SK-N-SH (cell line): ENCODE data around the gene NLGN1. TPM values are rescaled to one million over a fixed set of nuclear protein-coding genes. Genes with fewer than 3 reads are reported as not detected.
A peak's percentile ranks its signal among the peaks of the same experiment; 100 is the strongest.

ENCODE experiments used
- CTCF ChIA-PET: fragments of 300-600, 350-600 bp; formaldehyde crosslinking; extraction: SDS; loops from one replicate; lab custom pipeline; 2021; lab: Yijun Ruan, JAX
- POLR2A ChIA-PET: fragments of 350-600 bp; sonication (Branson Sonifier 250); formaldehyde crosslinking; extraction: SDS; loops from one replicate; lab custom pipeline; 2020; ENCODE audit warnings: antibody characterized with exemption, inconsistent platforms; lab: Yijun Ruan, JAX
- DNase-seq: peaks from one replicate; pipeline ENCODE4 v3.0.0; 2012
- H2AFZ ChIP-seq: fragments of 200-600 bp; sonication (generic); 2 replicates; pipeline ENCODE4 v1.8.1; 2016; ENCODE audit warnings: antibody characterized with exemption, mild to moderate bottlenecking, low read depth
- H3F3A ChIP-seq: fragments of 200-600 bp; sonication (generic); replicated peaks from 2 replicates; pipeline ENCODE3; 2016; ENCODE audit warnings: antibody characterized with exemption, mild to moderate bottlenecking; ENCODE audit not compliant: insufficient read depth
- H3K27ac ChIP-seq, 2 experiments: fragments of 200-500 bp in 1 of 2; fragments of 200-600 bp in 1 of 2; sonication (Bioruptor generic) in 1 of 2; sonication (generic), shearing (Covaris generic) in 1 of 2; 2 replicates each; pipeline versions ENCODE4 v1.5.1 to v1.6.1; 2014 to 2016; ENCODE audit warnings: low read depth in 2 of 2, inconsistent platforms in 1 of 2, low read length in 1 of 2, mild to moderate bottlenecking in 1 of 2, mixed read lengths in 1 of 2
- H3K27me3 ChIP-seq: fragments of 200-600 bp; sonication (generic), shearing (Covaris generic); 2 replicates; pipeline ENCODE4 v1.6.1; 2016; ENCODE audit warnings: mixed run types; ENCODE audit not compliant: insufficient read depth
- H3K36me3 ChIP-seq, 2 experiments: fragments of 200-500 bp in 1 of 2; fragments of 200-600 bp in 1 of 2; sonication (Bioruptor generic) in 1 of 2; sonication (generic) in 1 of 2; replicated peaks in 1 of 2; 2 replicates each; pipeline versions ENCODE3 to v1.5.1; 2014 to 2016; ENCODE audit warnings: low read length in 1 of 2, mild to moderate bottlenecking in 1 of 2; ENCODE audit not compliant: insufficient read depth in 2 of 2, control insufficient read depth in 1 of 2
- H3K4me1 ChIP-seq, 2 experiments: fragments of 200-500 bp in 1 of 2; fragments of 200-600 bp in 1 of 2; sonication (Bioruptor generic) in 1 of 2; sonication (generic), shearing (Covaris generic) in 1 of 2; 2 replicates each; pipeline versions ENCODE4 v1.5.1 to v1.6.1; 2014 to 2016; ENCODE audit warnings: low read depth in 1 of 2, low read length in 1 of 2, mixed run types in 1 of 2; ENCODE audit not compliant: insufficient read depth in 2 of 2, control insufficient read depth in 1 of 2
- H3K4me2 ChIP-seq: fragments of 200-600 bp; sonication (generic), shearing (Covaris generic); 2 replicates; pipeline ENCODE4 v1.6.1; 2017; ENCODE audit warnings: mixed run types
- H3K4me3 ChIP-seq, 2 experiments: fragments of 200-500 bp in 1 of 2; fragments of 200-600 bp in 1 of 2; sonication (Bioruptor generic) in 1 of 2; sonication (generic), shearing (Covaris generic) in 1 of 2; 2 replicates each; pipeline versions ENCODE4 v1.5.1 to v1.8.1; 2014 to 2016; ENCODE audit warnings: low read depth in 2 of 2, inconsistent platforms in 1 of 2, low read length in 1 of 2, mild to moderate bottlenecking in 1 of 2, mixed read lengths in 1 of 2, moderate library complexity in 1 of 2
- H3K79me2 ChIP-seq: fragments of 200-600 bp; sonication (generic); 2 replicates; pipeline ENCODE4 v1.8.1; 2017; ENCODE audit warnings: mild to moderate bottlenecking; ENCODE audit not compliant: insufficient read depth
- H3K9ac ChIP-seq: fragments of 200-600 bp; sonication (generic); 2 replicates; pipeline ENCODE4 v1.6.1; 2017; ENCODE audit warnings: mixed run types
- H3K9me2 ChIP-seq: fragments of 200-600 bp; sonication (generic); 2 replicates; pipeline ENCODE4 v1.6.1; 2017; ENCODE audit warnings: mixed run types
- H3K9me3 ChIP-seq: fragments of 200-600 bp; sonication (generic); 2 replicates; pipeline ENCODE4 v1.6.1; 2017; ENCODE audit warnings: mixed run types, mild to moderate bottlenecking, moderate library complexity
- H4K20me1 ChIP-seq: fragments of 200-600 bp; sonication (generic); 2 replicates; pipeline ENCODE4 v1.6.1; 2017; ENCODE audit warnings: mild to moderate bottlenecking, mixed run types; ENCODE audit not compliant: insufficient read depth
- EP300 ChIP-seq, 2 experiments: IDR thresholded peaks; 2 replicates each; pipeline versions ENCODE4 v1.4.0 to v1.6.1; 2012; ENCODE audit warnings: borderline replicate concordance in 1 of 2, low read depth in 1 of 2, low read length in 1 of 2
- EZH2phosphoT487 ChIP-seq: fragments of 200-600 bp; sonication (generic); IDR thresholded peaks from 2 replicates; pipeline ENCODE4 v1.6.1; 2017; ENCODE audit warnings: low read depth, mixed run types, mild to moderate bottlenecking, antibody characterized with exemption, moderate library complexity, borderline replicate concordance
- FOXM1 ChIP-seq: IDR thresholded peaks from 2 replicates; pipeline ENCODE4 v1.4.0; 2012; ENCODE audit warnings: low read depth, mild to moderate bottlenecking
- IRF3 ChIP-seq: fragments of 150-350 bp; IDR thresholded peaks from 2 replicates; pipeline ENCODE4 v1.6.1; 2016; ENCODE audit warnings: mild to moderate bottlenecking, low read depth, low read length
- JUND ChIP-seq: IDR thresholded peaks from 2 replicates; pipeline ENCODE4 v1.4.0; 2012
- RAD21 ChIP-seq: IDR thresholded peaks from 2 replicates; pipeline ENCODE4 v1.6.1; 2012; ENCODE audit warnings: mild to moderate bottlenecking, low read length
- TAF1 ChIP-seq: IDR thresholded peaks from 2 replicates; pipeline ENCODE4 v1.6.1; 2012; ENCODE audit warnings: low read depth, mild to moderate bottlenecking, low read length, moderate library complexity, borderline replicate concordance
- TCF12 ChIP-seq: IDR thresholded peaks from 2 replicates; pipeline ENCODE4 v1.4.0; 2012
- TEAD4 ChIP-seq: IDR thresholded peaks from 2 replicates; pipeline ENCODE4 v1.4.0; 2012; ENCODE audit warnings: mild to moderate bottlenecking, borderline replicate concordance; ENCODE audit not compliant: insufficient read depth
- USF2 ChIP-seq: fragments of 150-350 bp; IDR thresholded peaks from 2 replicates; pipeline ENCODE4 v1.6.1; 2017; ENCODE audit warnings: antibody characterized with exemption, low read length, low read depth, borderline replicate concordance
- YY1 ChIP-seq: IDR thresholded peaks from 2 replicates; pipeline ENCODE4 v1.4.0; 2012; ENCODE audit warnings: low read depth, mild to moderate bottlenecking
- ZBTB33 ChIP-seq: IDR thresholded peaks from 2 replicates; pipeline ENCODE4 v1.4.0; 2012; ENCODE audit warnings: low read depth, borderline replicate concordance
- WGBS: methylation state at CpG from one replicate; pipeline ENCODE4 v1.1.6; 2017; ENCODE audit warnings: low lambda C conversion rate; 5-methylcytosine and 5-hydroxymethylcytosine counted together
- polyA plus RNA-seq, 3 experiments: library from polyadenylated mRNA; depleted of rRNA; stranded (reverse); fragments of >200 nt; gene quantifications; 2 replicates each; pipeline ENCODE4 v1.2.3, GENCODE V29; 2012
- TF ChIP-seq, protein P1 (sequence below): IDR thresholded peaks from 2 replicates; pipeline ENCODE4 v1.4.0; 2012; ENCODE audit warnings: low read depth

NLGN1 gene
- polyA plus RNA-seq, 1 of the 3 experiments (the other 2 are of a cell fraction) = 1.5 TPM

GRCh38 chr3:173750591-173750990 lies 353.0 kb downstream of the NLGN1 start:
- no peak overlapping the region for H3K4me2 ChIP-seq

DNA sequence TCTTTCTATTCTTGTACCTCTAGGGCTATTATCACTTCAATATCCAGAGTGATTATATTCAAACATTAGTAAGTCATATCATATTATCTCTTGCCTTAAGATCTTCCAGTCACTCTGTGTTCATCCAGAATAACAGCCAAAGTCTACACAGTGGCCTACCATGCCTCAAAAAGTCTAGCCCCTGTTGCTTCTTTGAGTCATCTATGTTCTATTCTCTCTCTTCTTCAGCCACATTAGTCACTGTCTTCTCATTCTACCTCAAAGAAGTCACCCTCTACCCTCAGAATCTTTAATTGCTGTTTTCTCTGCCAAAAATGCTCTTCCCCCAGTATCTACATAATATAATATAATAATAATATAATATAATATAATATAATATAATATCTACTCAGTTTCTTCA lies 356.0 kb downstream of the NLGN1 start:
- H3K4me2 ChIP-seq = no peak overlapping the region
- H3K27me3 ChIP-seq = no peaks in the 10 kb centered on the region
- H3K4me1 ChIP-seq = peaks cover 3 to 5% of the 10 kb centered on the region in 2 experiments; a peak in 3 of 4 replicates
- H3F3A ChIP-seq = peaks cover 6% of the 10 kb centered on the region
- no peaks in the 10 kb centered on the region for H3K79me2 ChIP-seq
- H3K4me3 ChIP-seq = no peak overlapping the region
- no peaks in the 10 kb centered on the region for H4K20me1 ChIP-seq
- H3K9me2 ChIP-seq = no peaks in the 10 kb centered on the region
- H3K27ac ChIP-seq = no peak overlapping the region
- TF ChIP-seq TAF1 = no peak
- no peak for TF ChIP-seq TCF12
- no peak for TF ChIP-seq USF2
- TF ChIP-seq, all 33 proteins: peak for 0
- H3K36me3 ChIP-seq = no peaks in the 10 kb centered on the region
- H3K9me3 ChIP-seq = no peaks in the 10 kb centered on the region
- no peak overlapping the region for H2AFZ ChIP-seq
- ChIA-PET POLR2A (no interaction called here), CTCF (no interaction called here)
- no peak overlapping the region for H3K9ac ChIP-seq
- DNase-seq = no peak

More at GRCh38 chr3:173750591-173750990, 353.0 kb downstream of the NLGN1 start:
- Histone ChIP-seq H3K9me3 (no peaks in the 10 kb centered on the region), H3F3A (peaks cover 16% of the 10 kb centered on the region), H3K36me3 (no peaks in the 10 kb centered on the region), H3K27me3 (no peaks in the 10 kb centered on the region), H3K4me3 (no peak overlapping the region), H3K79me2 (no peaks in the 10 kb centered on the region), H4K20me1 (no peaks in the 10 kb centered on the region), H3K27ac (peak overlapping the region in 1 of 2 experiments; percentile 56; a peak in 2 of 4 replicates), H3K9ac (no peak overlapping the region), H3K4me1 (peaks cover 3 to 12% of the 10 kb centered on the region in 2 experiments; a peak in 3 of 4 replicates), H2AFZ (no peak overlapping the region), H3K9me2 (no peaks in the 10 kb centered on the region)
- no peak for TF ChIP-seq YY1
- TF ChIP-seq TAF1 = no peak
- TF ChIP-seq IRF3 = no peak
- TF ChIP-seq RAD21 = no peak
- TF ChIP-seq EP300 (IDR thresholded peaks at IDR 0.05; ENCODE audit: borderline replicate concordance in 1 of 2, low read depth in 1 of 2, low read length in 1 of 2) = no peak
- no peak for TF ChIP-seq TCF12
- ChIA-PET CTCF (interaction anchor here (1.0 to 1.4 kb wide), 4 partner anchors 10 to 18 kb away, joined by 3 to 8 read pairs (median 4); no protein-coding TSS in a partner anchor), POLR2A (no interaction called here)
- 77% methylated on average over 1 of the region's 1 CpG for WGBS
- no peak for DNase-seq

DNA sequence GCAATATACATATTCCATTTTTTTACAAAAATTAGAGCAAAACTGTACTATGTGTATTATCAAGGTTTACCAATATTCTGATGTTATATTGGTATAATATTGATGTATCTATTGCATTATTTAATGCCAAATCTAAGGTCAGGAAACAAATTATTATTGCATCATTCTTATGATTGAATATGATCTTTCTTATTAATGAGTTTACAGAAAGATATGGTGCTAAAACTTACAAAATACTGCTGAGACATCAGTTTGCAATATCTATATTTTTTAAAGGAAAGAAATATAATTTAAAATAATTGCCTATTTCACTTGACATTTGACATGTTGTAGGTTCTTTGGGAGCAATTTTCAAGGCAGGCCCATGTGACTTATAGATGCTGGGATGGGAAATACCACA lies 357.6 kb downstream of the NLGN1 start:
- Histone ChIP-seq H3K9ac (no peak overlapping the region), H3K79me2 (no peaks in the 10 kb centered on the region), H3K9me2 (no peaks in the 10 kb centered on the region), H3K4me1 (no peaks in the 10 kb centered on the region; a peak in 1 of 4 replicates), H4K20me1 (no peaks in the 10 kb centered on the region), H3K36me3 (no peaks in the 10 kb centered on the region), H3K4me2 (no peak overlapping the region), H3K9me3 (no peaks in the 10 kb centered on the region)
- no peak for DNase-seq
- POLR2A ChIA-PET = no interaction called here
- TF ChIP-seq ZBTB33 = no peak
- no peak for TF ChIP-seq TEAD4
- TF ChIP-seq, protein P1, sequence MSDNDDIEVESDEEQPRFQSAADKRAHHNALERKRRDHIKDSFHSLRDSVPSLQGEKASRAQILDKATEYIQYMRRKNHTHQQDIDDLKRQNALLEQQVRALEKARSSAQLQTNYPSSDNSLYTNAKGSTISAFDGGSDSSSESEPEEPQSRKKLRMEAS = no peak
- no peak for TF ChIP-seq JUND
- no peak for TF ChIP-seq TCF12
- no peak for TF ChIP-seq FOXM1
- TF ChIP-seq EZH2phosphoT487 = no peak
- TF ChIP-seq, all 33 proteins: peak for 0
- H3K4me3 ChIP-seq = no peak overlapping the region
- H2AFZ ChIP-seq = no peak overlapping the region
- H3K27ac ChIP-seq = no peak overlapping the region
- CTCF ChIA-PET = no interaction called here
- H3F3A ChIP-seq = no peaks in the 10 kb centered on the region
- no peaks in the 10 kb centered on the region for H3K27me3 ChIP-seq
